ENCODE data around the gene PARP3. TPM values are rescaled to one million over a fixed set of nuclear protein-coding genes. Genes with fewer than 3 reads are reported as not detected.
A peak's percentile ranks its signal among the peaks of the same experiment; 100 is the strongest.

The PARP3 gene
- total RNA-seq, 1 experiment from 2014 or later: 6.0 TPM

- DNase-seq (ENCODE audit: low spot score): no peak
These were observed 7.9 kb upstream of the PARP3 start for GRCh38 chr3:51934139-51934850.

GRCh38 chr3:51934991-51935885 is 6.9 kb upstream of the PARP3 start:
- no peak for DNase-seq (ENCODE audit: low spot score)

- no peak for DNase-seq (ENCODE audit: low spot score)
These were observed 6.0 kb upstream of the PARP3 start for GRCh38 chr3:51935886-51936755.

GRCh38 chr3:51937014-51937413 is 5.1 kb upstream of the PARP3 start:
- DNase-seq (ENCODE audit: low spot score): no peak

GRCh38 chr3:51937611-51938450 is 4.3 kb upstream of the PARP3 start:
- no peak for DNase-seq (ENCODE audit: low spot score)

GRCh38 chr3:51938780-51939425 is 3.3 kb upstream of the PARP3 start:
- DNase-seq (ENCODE audit: low spot score): no peak

- no peak for DNase-seq (ENCODE audit: low spot score)
These were observed 1.3 kb upstream of the PARP3 start for GRCh38 chr3:51940648-51941462.

- no peak for DNase-seq (ENCODE audit: low spot score)
These were observed 733 bp upstream of the PARP3 start for GRCh38 chr3:51941463-51941797.

GRCh38 chr3:51942603-51943450 is 664 bp downstream of the PARP3 start:
- peak; percentile 41 for DNase-seq (ENCODE audit: low spot score)

GRCh38 chr3:51943451-51944391 is 1.6 kb downstream of the PARP3 start:
- DNase-seq (ENCODE audit: low spot score): no peak

- DNase-seq (ENCODE audit: low spot score): no peak
These were observed 2.4 kb downstream of the PARP3 start for GRCh38 chr3:51944451-51945021.

- no peak for DNase-seq (ENCODE audit: low spot score)
These were observed 3.1 kb downstream of the PARP3 start for GRCh38 chr3:51945031-51945840.

- no peak for DNase-seq (ENCODE audit: low spot score)
These were observed 4.0 kb downstream of the PARP3 start for GRCh38 chr3:51945926-51946705.

GRCh38 chr3:51946796-51947195 is 4.6 kb downstream of the PARP3 start:
- no peak for DNase-seq (ENCODE audit: low spot score)

- DNase-seq (ENCODE audit: low spot score): no peak
These were observed 5.2 kb downstream of the PARP3 start for GRCh38 chr3:51947215-51947900.

All from HT-29 (cell line).